Keratinocyte (primary cell): ENCODE measurements around the gene LRP11. TPM values are rescaled to one million over a fixed set of nuclear protein-coding genes. Genes with fewer than 3 reads are reported as not detected.
"Not testable (repeated sequence)": the region's sequence is repeated elsewhere in the genome, so short reads cannot be mapped to it uniquely, and the experiment has no call there.

ENCODE experiments used
- DNase-seq: peaks from one replicate; pipeline ENCODE4 v3.0.0-alpha.2; 2011; ENCODE audit warnings: low read depth, missing footprints, low spot score
- FAIRE-seq: peaks from 2 replicates; lab custom pipeline; 2011; peaks lifted over from hg19 to GRCh38; lab: Jason Lieb, UNC
- H2AFZ ChIP-seq: 2 replicates; pipeline ENCODE4 v1.6.0; 2012; ENCODE audit warnings: low read length, control low read depth, inconsistent platforms; ENCODE audit not compliant: control insufficient read depth
- H3K27ac ChIP-seq: 2 replicates; pipeline ENCODE4 v1.5.1; 2011; ENCODE audit warnings: low read length; ENCODE audit not compliant: control insufficient read depth, insufficient read depth
- H3K27me3 ChIP-seq: 3 replicates; pipeline ENCODE4 v1.6.0; 2011; ENCODE audit warnings: low read length; ENCODE audit not compliant: control insufficient read depth, insufficient read depth; ENCODE audit errors: extremely low read depth
- H3K36me3 ChIP-seq, 2 experiments: 2 replicates in 1 of 2; 3 replicates in 1 of 2; pipeline ENCODE4 v1.5.1; 2011; ENCODE audit warnings: low read length in 2 of 2, mild to moderate bottlenecking in 1 of 2; ENCODE audit not compliant: control insufficient read depth in 2 of 2, insufficient read depth in 2 of 2; ENCODE audit errors: extremely low read depth in 1 of 2
- H3K4me1 ChIP-seq: 3 replicates; pipeline ENCODE4 v1.5.1; 2011; ENCODE audit warnings: low read length; ENCODE audit not compliant: control insufficient read depth, insufficient read depth; ENCODE audit errors: extremely low read depth
- H3K4me2 ChIP-seq: 3 replicates; pipeline ENCODE4 v1.6.0; 2011; ENCODE audit warnings: low read depth, low read length; ENCODE audit not compliant: control insufficient read depth, insufficient read depth; ENCODE audit errors: extremely low read depth
- H3K4me3 ChIP-seq, 3 experiments: fragments of 200-600 bp in 1 of 3; sonication (generic) in 1 of 3; 2 replicates in 2 of 3; 3 replicates in 1 of 3; pipeline ENCODE4 v1.5.1; 2011 to 2016; ENCODE audit warnings: low read length in 3 of 3, mild to moderate bottlenecking in 3 of 3, control low read depth in 2 of 3, inconsistent platforms in 1 of 3, low read depth in 1 of 3, mixed read lengths in 1 of 3, mixed run types in 1 of 3, moderate library complexity in 1 of 3; ENCODE audit not compliant: control insufficient read depth in 2 of 3, insufficient read depth in 2 of 3; ENCODE audit errors: extremely low read depth in 1 of 3
- H3K79me2 ChIP-seq: 2 replicates; pipeline ENCODE4 v1.6.0; 2012; ENCODE audit warnings: low read length; ENCODE audit not compliant: control insufficient read depth, insufficient read depth
- H3K9ac ChIP-seq: 3 replicates; pipeline ENCODE4 v1.6.0; 2011; ENCODE audit warnings: low read length; ENCODE audit not compliant: control insufficient read depth, insufficient read depth; ENCODE audit errors: extremely low read depth
- H3K9me1 ChIP-seq: 3 replicates; pipeline ENCODE4 v1.6.0; 2011; ENCODE audit warnings: low read length; ENCODE audit not compliant: control insufficient read depth, insufficient read depth; ENCODE audit errors: extremely low read depth
- H3K9me3 ChIP-seq: 2 replicates; pipeline ENCODE4 v1.5.1; 2012; ENCODE audit warnings: low read depth, low read length; ENCODE audit not compliant: control insufficient read depth
- H4K20me1 ChIP-seq: 3 replicates; pipeline ENCODE4 v1.6.0; 2011; ENCODE audit warnings: low read length; ENCODE audit not compliant: control insufficient read depth, insufficient read depth; ENCODE audit errors: extremely low read depth
- CTCF ChIP-seq, 3 experiments: IDR thresholded peaks in 1 of 3; conservative IDR thresholded peaks in 1 of 3; optimal IDR thresholded peaks in 1 of 3; 2 replicates in 2 of 3; 3 replicates in 1 of 3; pipeline versions ENCODE3 to v1.5.1; 2011; ENCODE audit warnings: low read length in 3 of 3, mild to moderate bottlenecking in 3 of 3, moderate library complexity in 2 of 3, control low read depth in 1 of 3, inconsistent platforms in 1 of 3; ENCODE audit not compliant: insufficient read depth in 2 of 3; ENCODE audit errors: extremely low read depth in 1 of 3
- EZH2 ChIP-seq: IDR thresholded peaks from one replicate; pipeline ENCODE4 v1.6.1; 2012; ENCODE audit warnings: inconsistent platforms, mild to moderate bottlenecking, low read length, moderate library complexity
- dilution Hi-C: fragments of 300-500 bp; cut with MboI; formaldehyde crosslinking; loops from one replicate; pipeline ENCODE4 v1.7.0; 2020; ENCODE audit warnings: low sequenced_read_pairs; ENCODE audit not compliant: extremely low pct_ligation_motif_present
- polyA plus RNA-seq, 5 experiments: library from polyadenylated mRNA; depleted of rRNA in 3 of 5; stranded (reverse) in 3 of 5; stranded (forward) in 1 of 5; unstranded in 1 of 5; fragments of >200 nt; gene quantifications; 1 replicate in 1 of 5; 2 replicates in 3 of 5; 3 replicates in 1 of 5; pipeline versions ENCODE4 v1.2.1 to v1.2.3, GENCODE V29; 2011 to 2012; ENCODE audit warnings: missing spikeins in 2 of 5, low read depth in 1 of 5, low replicate concordance in 1 of 5

Gene LRP11
- polyA plus RNA-seq, 1 donor (not counting 4 experiments of a cell fraction or from before 2014, with no cell fraction given): 31.1 TPM

- dilution Hi-C loops: no loop called here
- Histone ChIP-seq H4K20me1 (no peaks in the 10 kb centered on the region), H3K9me3 (no peaks in the 10 kb centered on the region), H2AFZ (no peak overlapping the region), H3K36me3 (peaks cover 0 to 2% of the 10 kb centered on the region in 2 experiments), H3K9me1 (peaks cover 3% of the 10 kb centered on the region), H3K9ac (peak overlapping the region; percentile 78), H3K27me3 (no peaks in the 10 kb centered on the region), H3K4me2 (peak overlapping the region; percentile 89), H3K79me2 (peaks cover 30% of the 10 kb centered on the region), H3K4me3 (peak overlapping the region; percentile 28 to 73 (median 67)), H3K4me1 (peaks cover 67% of the 10 kb centered on the region), H3K27ac (peak overlapping the region; percentile 93)
- FAIRE-seq (peak; percentile 57), DNase-seq (no peak)
- TF ChIP-seq CTCF (optimal IDR thresholded peaks at IDR 0.05 in 1 of 3, IDR thresholded peaks at IDR 0.05 in 1 of 3, conservative IDR thresholded peaks at IDR 0.05 in 1 of 3; ENCODE audit: extremely low read depth in 1 of 3, insufficient read depth in 2 of 3, low read length in 3 of 3) (no peak), EZH2 (no peak)
Measured at GRCh38 chr6:149855040-149855654, 9.0 kb downstream of the LRP11 start.

- no peaks in the 10 kb centered on the region for H4K20me1 ChIP-seq
- FAIRE-seq (peak; percentile 62), DNase-seq (no peak)
- peaks cover 65% of the 10 kb centered on the region for H3K4me1 ChIP-seq
- peaks cover 26% of the 10 kb centered on the region for H3K79me2 ChIP-seq
- peak overlapping the region; percentile 89 for H3K4me2 ChIP-seq
- dilution Hi-C loops: no loop called here
- H3K9me1 ChIP-seq: peaks cover 3% of the 10 kb centered on the region
- H3K9me3 ChIP-seq: no peaks in the 10 kb centered on the region
- peak overlapping the region; percentile 78 for H3K9ac ChIP-seq
- H3K27ac ChIP-seq: peak overlapping the region; percentile 93
- no peaks in the 10 kb centered on the region for H3K27me3 ChIP-seq
- TF ChIP-seq EZH2 (no peak), CTCF (optimal IDR thresholded peaks at IDR 0.05 in 1 of 3, IDR thresholded peaks at IDR 0.05 in 1 of 3, conservative IDR thresholded peaks at IDR 0.05 in 1 of 3; ENCODE audit: extremely low read depth in 1 of 3, insufficient read depth in 2 of 3, low read length in 3 of 3) (no peak)
- H3K4me3 ChIP-seq: peak overlapping the region; percentile 23 to 73 (median 67)
- H2AFZ ChIP-seq: no peak overlapping the region
- peaks cover under 1 to 7% of the 10 kb centered on the region in 2 experiments for H3K36me3 ChIP-seq
Measured at GRCh38 chr6:149854532-149854931, 9.6 kb downstream of the LRP11 start.

- H3K9me3 ChIP-seq, H3K9me1 ChIP-seq, dilution Hi-C loops, DNase-seq, H4K20me1 ChIP-seq, H3K27me3 ChIP-seq, H3K36me3 ChIP-seq, FAIRE-seq, H2AFZ ChIP-seq: not testable (repeated sequence)
- Histone ChIP-seq H3K4me2 (peak overlapping the region; percentile 89), H3K27ac (peak overlapping the region; percentile 93), H3K4me1 (peaks cover 61% of the 10 kb centered on the region), H3K9ac (peak overlapping the region; percentile 78), H3K79me2 (peaks cover 24% of the 10 kb centered on the region), H3K4me3 (peak overlapping the region in 1 of 3 experiments; percentile 67)
Measured at GRCh38 chr6:149854017-149854416, 10.1 kb downstream of the LRP11 start.
